B cell (primary cell): Measurements from ENCODE around the gene MBTPS1. TPM values are rescaled to one million over a fixed set of nuclear protein-coding genes. Genes with fewer than 3 reads are reported as not detected.

ENCODE experiments used
- ATAC-seq: fragments of 200-7000 bp; cut with Tn5 transposase; one replicate; pipeline ENCODE4 v1.10.0; 2021; ENCODE audit warnings: low read depth, mild to moderate bottlenecking, moderate number of reproducible peaks, moderate library complexity
- CTCF ChIA-PET: fragments of 350-600 bp; sonication (Branson Sonifier 250); formaldehyde crosslinking; loops from one replicate; lab custom pipeline; 2021; ENCODE audit warnings: antibody characterized with exemption, inconsistent platforms; lab: Charles Lee
- POLR2A ChIA-PET: fragments of 350-600 bp; sonication (Branson Sonifier 250); formaldehyde crosslinking; loops from one replicate; lab custom pipeline; 2021; ENCODE audit warnings: antibody characterized with exemption; lab: Charles Lee
- DNase-seq: peaks from one replicate; pipeline ENCODE4 v3.0.0; 2013
- H2AFZ ChIP-seq: 2 replicates; pipeline ENCODE4 v1.6.1; 2012; ENCODE audit warnings: mild to moderate bottlenecking, low read depth, low read length; ENCODE audit not compliant: insufficient read depth, poor library complexity, severe bottlenecking
- H3K27ac ChIP-seq, 2 donors: 1 replicate in 1 of 2; 2 replicates in 1 of 2; pipeline ENCODE4 v1.5.1; 2012 to 2013; ENCODE audit warnings: low read length in 2 of 2, mild to moderate bottlenecking in 2 of 2, moderate library complexity in 1 of 2
- H3K27me3 ChIP-seq, 4 experiments: fragments of 200-600 bp in 1 of 4; sonication (generic) in 1 of 4; replicated peaks in 1 of 4; 1 replicate in 2 of 4; 2 replicates in 2 of 4; pipeline versions ENCODE4 v1.6.1 to v1.7.0; 2013 to 2016; ENCODE audit warnings: low read length in 3 of 4, mild to moderate bottlenecking in 2 of 4, mixed read lengths in 1 of 4, moderate library complexity in 1 of 4; ENCODE audit not compliant: insufficient read depth in 4 of 4, control insufficient read depth in 3 of 4; ENCODE audit errors: control extremely low read depth in 1 of 4
- H3K36me3 ChIP-seq, 2 experiments: replicated peaks in 1 of 2; 1 replicate in 1 of 2; 2 replicates in 1 of 2; pipeline versions ENCODE4 v1.6.1 to v1.7.1; 2013; ENCODE audit warnings: low read length in 1 of 2; ENCODE audit not compliant: insufficient read depth in 2 of 2, control insufficient read depth in 1 of 2; ENCODE audit errors: control extremely low read depth in 1 of 2, extremely low read depth in 1 of 2
- H3K4me1 ChIP-seq, 2 donors: fragments of 200-600 bp in 1 of 2; sonication (generic) in 1 of 2; 1 replicate in 1 of 2; 2 replicates in 1 of 2; pipeline versions ENCODE4 v1.5.1 to v1.6.1; 2013 to 2017; ENCODE audit warnings: low read length in 2 of 2; ENCODE audit not compliant: control insufficient read depth in 2 of 2, insufficient read depth in 2 of 2
- H3K4me2 ChIP-seq: replicated peaks from 2 replicates; pipeline ENCODE3; 2012; ENCODE audit warnings: mild to moderate bottlenecking, low read depth, low read length; ENCODE audit not compliant: poor library complexity, severe bottlenecking
- H3K4me3 ChIP-seq, 5 experiments: fragments of 200-600 bp in 1 of 5; sonication (generic) in 1 of 5; 1 replicate in 3 of 5; 2 replicates in 2 of 5; pipeline versions ENCODE4 v1.5.1 to v1.7.0; 2011 to 2016; ENCODE audit warnings: low read length in 4 of 5, mild to moderate bottlenecking in 4 of 5, low read depth in 2 of 5, control low read depth in 1 of 5, moderate library complexity in 1 of 5; ENCODE audit not compliant: insufficient read depth in 1 of 5; ENCODE audit errors: control extremely low read depth in 1 of 5, extremely low read depth in 1 of 5
- H3K79me2 ChIP-seq: fragments of 200-600 bp; sonication (generic); one replicate; pipeline ENCODE4 v1.6.0; 2016; ENCODE audit warnings: low read length; ENCODE audit not compliant: control insufficient read depth, insufficient read depth
- H3K9ac ChIP-seq: fragments of 200-600 bp; sonication (generic); 2 replicates; pipeline ENCODE4 v1.6.1; 2017; ENCODE audit warnings: mild to moderate bottlenecking, low read length, moderate library complexity
- H3K9me3 ChIP-seq, 3 donors: one replicate each; pipeline versions ENCODE4 v1.6.1 to v1.7.1; 2013; ENCODE audit warnings: low read length in 2 of 3; ENCODE audit not compliant: control insufficient read depth in 2 of 3, insufficient read depth in 1 of 3; ENCODE audit errors: control extremely low read depth in 1 of 3
- H4K20me1 ChIP-seq: 2 replicates; pipeline ENCODE4 v1.6.0; 2012; ENCODE audit warnings: mild to moderate bottlenecking, low read length; ENCODE audit not compliant: insufficient read depth, control insufficient read depth, poor library complexity, severe bottlenecking
- H3K27ac Mint-ChIP-seq: one replicate; pipeline ENCODE4 v1.8.0; 2021; ENCODE audit warnings: mixed read lengths
- H3K27me3 Mint-ChIP-seq: one replicate; pipeline ENCODE4 v1.8.0; 2021; ENCODE audit warnings: mixed read lengths
- H3K4me1 Mint-ChIP-seq: one replicate; pipeline ENCODE4 v1.8.0; 2021; ENCODE audit warnings: mixed read lengths
- H3K4me3 Mint-ChIP-seq: one replicate; pipeline ENCODE4 v1.8.0; 2021; ENCODE audit warnings: mixed read lengths
- H3K9me3 Mint-ChIP-seq: one replicate; pipeline ENCODE4 v1.8.0; 2022; ENCODE audit warnings: mixed read lengths; ENCODE audit not compliant: insufficient read depth
- CTCF ChIP-seq: fragments of 200-600 bp; IDR thresholded peaks from one replicate; pipeline ENCODE4 v1.8.0; 2022; ENCODE audit warnings: antibody characterized with exemption, mild to moderate bottlenecking
- EZH2 ChIP-seq: IDR thresholded peaks from 2 replicates; pipeline ENCODE4 v1.6.1; 2012; ENCODE audit warnings: borderline replicate concordance, low read depth, mild to moderate bottlenecking, moderate library complexity, low read length; ENCODE audit not compliant: insufficient read depth, poor library complexity, severe bottlenecking
- WGBS: methylation state at CpG from one replicate; pipeline ENCODE4 v1.1.5; 2013; ENCODE audit warnings: missing lambda C conversion rate; ENCODE audit not compliant: insufficient coverage; 5-methylcytosine and 5-hydroxymethylcytosine counted together
- intact Hi-C: fragments of 100-400 bp; cut with micrococcal nuclease; formaldehyde crosslinking; loops from one replicate; pipeline ENCODE4 v1.10.0; 2022
- polyA minus RNA-seq: library from RNA; depleted of rRNA, polyadenylated mRNA; stranded (reverse); fragments of >200 nt; gene quantifications from 2 replicates; pipeline ENCODE4 v1.2.3, GENCODE V29; 2012
- polyA plus RNA-seq: library from polyadenylated mRNA; depleted of rRNA; stranded (reverse); fragments of >200 nt; gene quantifications from 2 replicates; pipeline ENCODE4 v1.2.3, GENCODE V29; 2012
- total RNA-seq, 2 donors: library from RNA; stranded (reverse); fragments of 120-200 nt in 1 of 2; gene quantifications; 1 replicate in 1 of 2; 2 replicates in 1 of 2; pipeline versions ENCODE4 v1.2.3 to v1.2.4, GENCODE V29; 2013 to 2022

The MBTPS1 gene
- total RNA-seq = 119 and 120 TPM in 2 replicates
- total RNA-seq (2013) = 73.8 TPM
- polyA plus RNA-seq = 85.9 and 105 TPM in 2 replicates
- polyA minus RNA-seq = 44.8 and 73.3 TPM in 2 replicates

- no peaks in the 10 kb centered on the region for H3K27me3 Mint-ChIP-seq
- peaks cover 20% of the 10 kb centered on the region for H3K4me1 Mint-ChIP-seq
- H2AFZ ChIP-seq = peak within 1 kb of the TSS; percentile 98
- TF ChIP-seq EZH2 = no peak
- peak; percentile 14 for TF ChIP-seq CTCF
- intact Hi-C loops = loop anchor here (1.0 kb wide), 3 partner anchors 28 to 309 kb away; partner anchors contain the start of genes DNAAF1, HSDL1 and TAF1C
- H4K20me1 ChIP-seq = peaks cover 29% of the 10 kb centered on the region
- H3K4me3 ChIP-seq = peak within 1 kb of the TSS; percentile 83 to 97 (median 94)
- no peaks in the 10 kb centered on the region for H3K9me3 ChIP-seq
- H3K4me1 ChIP-seq = peaks cover 16 to 20% of the 10 kb centered on the region in 2 donors
- POLR2A ChIA-PET = interaction anchor here (0.6 to 1.6 kb wide), 7 partner anchors 14 to 70 kb away, joined by 3 to 5 read pairs (median 4); partner anchors contain the start of genes DNAAF1, HSDL1 and TAF1C
- ATAC-seq (peak; percentile 87), DNase-seq (peak; percentile 99)
- H3K36me3 ChIP-seq = no peaks in the 10 kb centered on the region
- H3K4me3 Mint-ChIP-seq = peak within 1 kb of the TSS; percentile 97
- no peaks in the 10 kb centered on the region for H3K27me3 ChIP-seq
- peak within 1 kb of the TSS; percentile 95 for H3K4me2 ChIP-seq
- under 1% methylated on average over 94 of the region's 94 CpGs for WGBS
- peak within 1 kb of the TSS; percentile 94 for H3K9ac ChIP-seq
- H3K79me2 ChIP-seq = peaks cover 43% of the 10 kb centered on the region
- CTCF ChIA-PET = interaction anchor here (0.8 to 3.2 kb wide), 15 partner anchors 11 to 389 kb away, joined by 3 to 28 read pairs (median 7); partner anchors contain the start of genes DNAAF1, HSDL1 and TAF1C
- H3K9me3 Mint-ChIP-seq = no peaks in the 10 kb centered on the region
- peak within 1 kb of the TSS; percentile 96 for H3K27ac Mint-ChIP-seq
- H3K27ac ChIP-seq = peak within 1 kb of the TSS; percentile 75 to 94
Measured at GRCh38 chr16:84116720-84117493, at the start of gene MBTPS1. Gene MBTPS1, minus strand, starts transcription at chr16:84116942. Its CDS starts 15,159 bp downstream, at chr16:84101783.

- Histone ChIP-seq H3K27ac (no peak overlapping the region), H3K27me3 (peaks cover 0 to 9% (median 0%) of the 10 kb centered on the region in 4 experiments), H3K36me3 (no peaks in the 10 kb centered on the region), H3K4me2 (no peak overlapping the region), H3K9ac (no peak overlapping the region), H3K4me1 (no peaks in the 10 kb centered on the region), H2AFZ (no peak overlapping the region), H3K79me2 (no peaks in the 10 kb centered on the region), H4K20me1 (no peaks in the 10 kb centered on the region), H3K4me3 (no peak overlapping the region), H3K9me3 (no peaks in the 10 kb centered on the region)
- WGBS = 89% methylated on average over 4 of the region's 7 CpGs
- no peaks in the 10 kb centered on the region for H3K9me3 Mint-ChIP-seq
- ATAC-seq (no peak), DNase-seq (no peak)
- H3K4me1 Mint-ChIP-seq = no peaks in the 10 kb centered on the region
- H3K27ac Mint-ChIP-seq = no peak overlapping the region
- no peak overlapping the region for H3K4me3 Mint-ChIP-seq
- intact Hi-C loops = no loop called here
- ChIA-PET CTCF (interaction anchor here (2.7 kb wide), 1 partner anchor 9 kb away, joined by 11 read pairs; no protein-coding TSS in a partner anchor), POLR2A (no interaction called here)
- peaks cover 38% of the 10 kb centered on the region for H3K27me3 Mint-ChIP-seq
- TF ChIP-seq CTCF = no peak
Measured at GRCh38 chr16:84165746-84166145, 49.0 kb upstream of the MBTPS1 start.
